DND-41 (cell line): ENCODE data around the gene FAM149A.

Experiments
- EZH2 ChIP-seq: IDR thresholded peaks from 3 replicates; pipeline ENCODE4 v1.6.1; 2012; ENCODE audit warnings: borderline replicate concordance, low read depth, mild to moderate bottlenecking, moderate library complexity, low read length, inconsistent platforms; ENCODE audit not compliant: severe bottlenecking
- TF ChIP-seq, protein P1 (sequence below): IDR thresholded peaks from 2 replicates; pipeline ENCODE4 v1.5.1; 2012; ENCODE audit warnings: borderline replicate concordance, low read length, moderate library complexity, mild to moderate bottlenecking; ENCODE audit not compliant: poor library complexity, severe bottlenecking; ENCODE audit errors: extremely low read depth

DNA sequence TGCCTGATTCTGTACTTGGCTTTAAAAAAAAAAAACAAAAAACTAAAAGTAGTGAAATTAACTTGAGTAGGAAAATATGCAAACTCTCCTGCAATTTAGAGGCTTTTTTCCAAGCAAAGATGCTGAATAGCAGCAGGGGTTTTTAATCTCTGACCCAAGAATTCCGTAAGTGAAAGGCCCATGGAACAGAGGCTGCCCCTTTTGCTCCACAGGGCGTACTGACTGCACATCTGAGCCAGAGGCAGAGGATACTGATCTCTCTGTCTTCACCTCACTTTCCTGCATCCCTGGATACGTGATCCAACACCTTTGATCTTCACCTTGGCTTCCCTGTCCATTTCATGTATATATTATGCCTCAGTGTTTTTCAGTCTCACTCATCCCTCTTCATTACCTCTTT lies 3.9 kb downstream of the FAM149A start:
- TF ChIP-seq, protein P1, sequence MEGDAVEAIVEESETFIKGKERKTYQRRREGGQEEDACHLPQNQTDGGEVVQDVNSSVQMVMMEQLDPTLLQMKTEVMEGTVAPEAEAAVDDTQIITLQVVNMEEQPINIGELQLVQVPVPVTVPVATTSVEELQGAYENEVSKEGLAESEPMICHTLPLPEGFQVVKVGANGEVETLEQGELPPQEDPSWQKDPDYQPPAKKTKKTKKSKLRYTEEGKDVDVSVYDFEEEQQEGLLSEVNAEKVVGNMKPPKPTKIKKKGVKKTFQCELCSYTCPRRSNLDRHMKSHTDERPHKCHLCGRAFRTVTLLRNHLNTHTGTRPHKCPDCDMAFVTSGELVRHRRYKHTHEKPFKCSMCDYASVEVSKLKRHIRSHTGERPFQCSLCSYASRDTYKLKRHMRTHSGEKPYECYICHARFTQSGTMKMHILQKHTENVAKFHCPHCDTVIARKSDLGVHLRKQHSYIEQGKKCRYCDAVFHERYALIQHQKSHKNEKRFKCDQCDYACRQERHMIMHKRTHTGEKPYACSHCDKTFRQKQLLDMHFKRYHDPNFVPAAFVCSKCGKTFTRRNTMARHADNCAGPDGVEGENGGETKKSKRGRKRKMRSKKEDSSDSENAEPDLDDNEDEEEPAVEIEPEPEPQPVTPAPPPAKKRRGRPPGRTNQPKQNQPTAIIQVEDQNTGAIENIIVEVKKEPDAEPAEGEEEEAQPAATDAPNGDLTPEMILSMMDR, result no peak
- no peak for TF ChIP-seq EZH2
